Measurements from ENCODE around the gene RIMBP2. TPM values are rescaled to one million over a fixed set of nuclear protein-coding genes. Genes with fewer than 3 reads are reported as not detected.

RIMBP2 gene
- total RNA-seq, 1 experiment from 2014 or later = 0.95 TPM

DNA sequence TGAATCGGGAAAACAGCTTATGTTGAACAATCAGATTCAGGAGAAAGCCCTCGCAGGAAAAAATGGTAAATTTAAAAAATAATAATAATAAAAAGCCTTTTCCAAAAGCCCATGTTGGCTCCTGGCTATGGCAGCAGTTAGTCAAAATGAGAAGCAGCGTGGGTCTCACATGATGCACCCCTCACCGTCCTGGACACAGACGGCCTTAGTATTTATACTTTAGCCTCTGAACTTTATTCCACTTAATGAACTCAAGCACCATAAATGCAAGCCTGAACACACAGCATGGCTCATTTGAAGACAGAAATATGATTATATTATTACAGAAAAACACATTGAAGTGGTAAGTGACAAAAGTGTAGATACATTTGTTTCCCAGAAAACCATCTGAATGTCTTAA is 160.9 kb downstream of the RIMBP2 start:
- intact Hi-C loops (cut with micrococcal nuclease; ENCODE audit: unreplicated experiment) = no loop called here
- TF ChIP-seq, protein P1, sequence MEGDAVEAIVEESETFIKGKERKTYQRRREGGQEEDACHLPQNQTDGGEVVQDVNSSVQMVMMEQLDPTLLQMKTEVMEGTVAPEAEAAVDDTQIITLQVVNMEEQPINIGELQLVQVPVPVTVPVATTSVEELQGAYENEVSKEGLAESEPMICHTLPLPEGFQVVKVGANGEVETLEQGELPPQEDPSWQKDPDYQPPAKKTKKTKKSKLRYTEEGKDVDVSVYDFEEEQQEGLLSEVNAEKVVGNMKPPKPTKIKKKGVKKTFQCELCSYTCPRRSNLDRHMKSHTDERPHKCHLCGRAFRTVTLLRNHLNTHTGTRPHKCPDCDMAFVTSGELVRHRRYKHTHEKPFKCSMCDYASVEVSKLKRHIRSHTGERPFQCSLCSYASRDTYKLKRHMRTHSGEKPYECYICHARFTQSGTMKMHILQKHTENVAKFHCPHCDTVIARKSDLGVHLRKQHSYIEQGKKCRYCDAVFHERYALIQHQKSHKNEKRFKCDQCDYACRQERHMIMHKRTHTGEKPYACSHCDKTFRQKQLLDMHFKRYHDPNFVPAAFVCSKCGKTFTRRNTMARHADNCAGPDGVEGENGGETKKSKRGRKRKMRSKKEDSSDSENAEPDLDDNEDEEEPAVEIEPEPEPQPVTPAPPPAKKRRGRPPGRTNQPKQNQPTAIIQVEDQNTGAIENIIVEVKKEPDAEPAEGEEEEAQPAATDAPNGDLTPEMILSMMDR (conservative IDR thresholded peaks at IDR 0.05; ENCODE audit: low read depth, low read length) = no peak
- no peak for TF ChIP-seq EZH2 (IDR thresholded peaks at IDR 0.05; ENCODE audit: borderline replicate concordance, low read depth, low read length, poor library complexity, severe bottlenecking)
- H3K27ac ChIP-seq (ENCODE audit: low read depth, low read length, poor library complexity, severe bottlenecking) = no peak overlapping the region
- ChIA-PET CTCF (no interaction called here), POLR2A (ENCODE audit: low non-redundant PET) (no interaction called here)
- peaks cover 70% of the 10 kb centered on the region for H3K27me3 ChIP-seq (replicated peaks; ENCODE audit: insufficient read depth, low read depth, low read length, poor library complexity)
- no TSS peak for BruUV-seq (replicated peaks)
- H3K36me3 ChIP-seq (ENCODE audit: insufficient read depth, low read length, poor library complexity, severe bottlenecking) = no peaks in the 10 kb centered on the region
- no peak for DNase-seq (ENCODE audit: low spot score)
- H3K9me3 ChIP-seq (ENCODE audit: low read depth, low read length, poor library complexity, severe bottlenecking) = peaks cover 3% of the 10 kb centered on the region
- H3K4me3 ChIP-seq (ENCODE audit: low read depth, low read length, poor library complexity, severe bottlenecking) = no peak overlapping the region
- no peaks in the 10 kb centered on the region for H3K4me1 ChIP-seq (ENCODE audit: insufficient read depth, low read length, poor library complexity, severe bottlenecking)

DNA sequence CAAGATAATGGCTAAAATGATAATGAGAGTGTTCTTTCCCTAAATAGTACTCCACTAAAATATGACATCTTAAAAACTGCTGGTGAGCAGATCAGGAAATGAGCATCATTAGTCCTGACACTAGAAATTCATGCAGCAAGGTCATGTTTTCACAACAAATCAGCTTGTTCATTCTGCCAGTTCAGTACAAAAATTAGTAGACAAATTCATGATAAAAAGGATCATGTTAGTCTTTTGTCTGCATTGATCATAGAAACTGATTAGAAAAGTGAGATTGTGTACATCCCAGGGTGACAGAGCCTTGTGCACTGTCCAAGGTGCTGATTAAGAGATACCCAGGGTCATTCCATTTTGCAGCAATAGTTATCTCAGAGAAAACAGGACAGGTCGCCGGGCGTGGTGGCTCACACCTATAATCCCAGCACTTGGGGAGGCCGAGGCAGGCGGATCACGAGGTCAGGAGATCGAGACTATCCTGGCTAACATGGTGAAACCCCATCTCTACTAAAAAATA is 163.6 kb downstream of the RIMBP2 start:
- Histone ChIP-seq H3K9me3 (ENCODE audit: low read depth, low read length, poor library complexity, severe bottlenecking) (peaks cover 3% of the 10 kb centered on the region), H3K27ac (ENCODE audit: low read depth, low read length, poor library complexity, severe bottlenecking) (no peak overlapping the region), H3K27me3 (replicated peaks; ENCODE audit: insufficient read depth, low read depth, low read length, poor library complexity) (peaks cover 47% of the 10 kb centered on the region), H3K4me3 (ENCODE audit: low read depth, low read length, poor library complexity, severe bottlenecking) (no peak overlapping the region), H3K4me1 (ENCODE audit: insufficient read depth, low read length, poor library complexity, severe bottlenecking) (no peaks in the 10 kb centered on the region), H3K36me3 (ENCODE audit: insufficient read depth, low read length, poor library complexity, severe bottlenecking) (no peaks in the 10 kb centered on the region)
- no peak for DNase-seq (ENCODE audit: low spot score)
- no peak for TF ChIP-seq EZH2 (IDR thresholded peaks at IDR 0.05; ENCODE audit: borderline replicate concordance, low read depth, low read length, poor library complexity, severe bottlenecking)
- TF ChIP-seq, protein P1 (conservative IDR thresholded peaks at IDR 0.05; ENCODE audit: low read depth, low read length) = no peak
- ChIA-PET POLR2A (ENCODE audit: low non-redundant PET) (no interaction called here), CTCF (no interaction called here)
- no TSS peak for BruUV-seq (replicated peaks)
- intact Hi-C loops (cut with micrococcal nuclease; ENCODE audit: unreplicated experiment) = no loop called here

GRCh38 chr12:130549361-130549760 is 166.7 kb downstream of the RIMBP2 start:
- TF ChIP-seq, protein P1 (conservative IDR thresholded peaks at IDR 0.05; ENCODE audit: low read depth, low read length) = no peak
- TF ChIP-seq EZH2 (IDR thresholded peaks at IDR 0.05; ENCODE audit: borderline replicate concordance, low read depth, low read length, poor library complexity, severe bottlenecking) = no peak
- intact Hi-C loops (cut with micrococcal nuclease; ENCODE audit: unreplicated experiment) = no loop called here
- BruUV-seq (replicated peaks) = no TSS peak
- no peak for DNase-seq (ENCODE audit: low spot score)
- POLR2A ChIA-PET (ENCODE audit: low non-redundant PET) = no interaction called here
- peaks cover 39% of the 10 kb centered on the region for H3K27me3 ChIP-seq (replicated peaks; ENCODE audit: insufficient read depth, low read depth, low read length, poor library complexity)
- H3K36me3 ChIP-seq (ENCODE audit: insufficient read depth, low read length, poor library complexity, severe bottlenecking) = no peaks in the 10 kb centered on the region
- no peak overlapping the region for H3K27ac ChIP-seq (ENCODE audit: low read depth, low read length, poor library complexity, severe bottlenecking)
- H3K4me1 ChIP-seq (ENCODE audit: insufficient read depth, low read length, poor library complexity, severe bottlenecking) = no peaks in the 10 kb centered on the region
- peaks cover 3% of the 10 kb centered on the region for H3K9me3 ChIP-seq (ENCODE audit: low read depth, low read length, poor library complexity, severe bottlenecking)
- CTCF ChIA-PET = no interaction called here
- no peak overlapping the region for H3K4me3 ChIP-seq (ENCODE audit: low read depth, low read length, poor library complexity, severe bottlenecking)
